Tibial nerve (tissue), 4 donors: ENCODE results near the gene LRRC61. TPM values are rescaled to one million over a fixed set of nuclear protein-coding genes. Genes with fewer than 3 reads are reported as not detected.
"Not testable (repeated sequence)": the region's sequence is repeated elsewhere in the genome, so short reads cannot be mapped to it uniquely, and the experiment has no call there.

Source experiments
- DNase-seq, 2 donors: peaks; one replicate each; pipeline ENCODE4 v3.0.0-alpha.2; 2019; ENCODE audit warnings: low spot score in 2 of 2
- H3K27ac ChIP-seq, 4 donors: fragments of 200-600 bp; sonication (generic) in 3 of 4; one replicate each; pipeline ENCODE4 v1.5.1; 2017 to 2019; ENCODE audit warnings: mild to moderate bottlenecking in 1 of 4
- H3K27me3 ChIP-seq, 2 donors: fragments of 200-600 bp; sonication (generic) in 1 of 2; one replicate each; pipeline versions ENCODE4 v1.5.1 to v1.6.0; 2017 to 2019
- H3K36me3 ChIP-seq, 3 donors: fragments of 200-600 bp; sonication (generic); one replicate each; pipeline ENCODE4 v1.5.1; 2018 to 2019
- H3K4me1 ChIP-seq, 4 donors: fragments of 200-600 bp; sonication (generic) in 3 of 4; one replicate each; pipeline ENCODE4 v1.5.1; 2017 to 2019
- H3K4me3 ChIP-seq, 4 donors: fragments of 200-600 bp; sonication (generic) in 3 of 4; one replicate each; pipeline ENCODE4 v1.5.1; 2017 to 2019; ENCODE audit warnings: mild to moderate bottlenecking in 1 of 4, moderate library complexity in 1 of 4
- H3K9me3 ChIP-seq, 4 donors: fragments of 200-600 bp; sonication (generic) in 3 of 4; one replicate each; pipeline ENCODE4 v1.5.1; 2017 to 2019
- CTCF ChIP-seq, 5 experiments: fragments of 200-600 bp in 3 of 5; fragments of 450-650 bp in 2 of 5; sonication (generic) in 3 of 5; IDR thresholded peaks; one replicate each; pipeline ENCODE4 v1.5.1; 2016 to 2019; ENCODE audit warnings: antibody characterized with exemption in 5 of 5, mild to moderate bottlenecking in 3 of 5, moderate library complexity in 2 of 5
- EP300 ChIP-seq, 2 donors: sonication (generic); formaldehyde crosslinking; IDR thresholded peaks; one replicate each; pipeline ENCODE4 v1.6.1; 2017; ENCODE audit warnings: antibody characterized with exemption in 2 of 2, mild to moderate bottlenecking in 1 of 2
- POLR2A ChIP-seq, 2 donors: fragments of 450-650 bp; IDR thresholded peaks; one replicate each; pipeline ENCODE4 v1.6.1; 2017; ENCODE audit warnings: antibody characterized with exemption in 2 of 2, mild to moderate bottlenecking in 2 of 2, moderate library complexity in 2 of 2
- WGBS, 2 donors: methylation state at CpG; one replicate each; pipeline ENCODE4 v1.1.5; 2018; 5-methylcytosine and 5-hydroxymethylcytosine counted together
- total RNA-seq, 4 donors: library from RNA; depleted of rRNA; stranded (reverse); fragments of >200 nt; gene quantifications; one replicate each; pipeline ENCODE4 v1.1.0, GENCODE V29; 2016

LRRC61 gene
- total RNA-seq, 4 donors from 2014 or later = 7.9 to 19.3 (median 9.6) TPM

- H3K36me3 ChIP-seq, H3K27ac ChIP-seq, H3K4me1 ChIP-seq, H3K27me3 ChIP-seq, H3K9me3 ChIP-seq, H3K4me3 ChIP-seq, DNase-seq: not testable (repeated sequence)
- WGBS, 2 donors = 88% methylated on average over 5 of the region's 5 CpGs
These were observed 16.8 kb upstream of the LRRC61 start for GRCh38 chr7:150306377-150306776.

GRCh38 chr7:150307129-150307528, 16.0 kb upstream of the LRRC61 start:
- DNase-seq = no peak
- H3K36me3 ChIP-seq = no peaks in the 10 kb centered on the region
- no peak overlapping the region for H3K4me3 ChIP-seq
- 75 to 81% methylated on average over 3 of the region's 3 CpGs for whole genome bisulfite sequencing, 2 donors
- H3K27ac ChIP-seq = no peak overlapping the region
- H3K4me1 ChIP-seq = no peaks in the 10 kb centered on the region
- H3K9me3 ChIP-seq = no peaks in the 10 kb centered on the region
- TF ChIP-seq EP300 (IDR thresholded peaks at IDR 0.05) (no peak), POLR2A (IDR thresholded peaks at IDR 0.05) (no peak), CTCF (IDR thresholded peaks at IDR 0.05) (no peak)
- no peaks in the 10 kb centered on the region for H3K27me3 ChIP-seq

- Histone ChIP-seq H3K9me3 (no peaks in the 10 kb centered on the region), H3K4me3 (no peak overlapping the region), H3K27me3 (no peaks in the 10 kb centered on the region), H3K4me1 (no peaks in the 10 kb centered on the region), H3K36me3 (no peaks in the 10 kb centered on the region), H3K27ac (no peak overlapping the region)
- no peak for DNase-seq
- WGBS, 2 donors = 91% methylated on average over 9 of the region's 9 CpGs
- TF ChIP-seq EP300 (IDR thresholded peaks at IDR 0.05) (no peak), POLR2A (IDR thresholded peaks at IDR 0.05) (no peak), CTCF (IDR thresholded peaks at IDR 0.05) (no peak)
These were observed 15.3 kb upstream of the LRRC61 start for GRCh38 chr7:150307904-150308303.

GRCh38 chr7:150308575-150308974, 14.6 kb upstream of the LRRC61 start:
- no peaks in the 10 kb centered on the region for H3K27me3 ChIP-seq
- no peak overlapping the region for H3K27ac ChIP-seq
- no peaks in the 10 kb centered on the region for H3K9me3 ChIP-seq
- H3K4me3 ChIP-seq = no peak overlapping the region
- no peaks in the 10 kb centered on the region for H3K4me1 ChIP-seq
- TF ChIP-seq CTCF (IDR thresholded peaks at IDR 0.05) (no peak), EP300 (IDR thresholded peaks at IDR 0.05) (no peak), POLR2A (IDR thresholded peaks at IDR 0.05) (no peak)
- DNase-seq = no peak
- no peaks in the 10 kb centered on the region for H3K36me3 ChIP-seq

- no peaks in the 10 kb centered on the region for H3K36me3 ChIP-seq
- no peak for TF ChIP-seq POLR2A (IDR thresholded peaks at IDR 0.05)
- TF ChIP-seq EP300 (IDR thresholded peaks at IDR 0.05) = no peak
- no peak for TF ChIP-seq CTCF (IDR thresholded peaks at IDR 0.05)
- H3K27ac ChIP-seq = no peak overlapping the region
- no peak overlapping the region for H3K4me3 ChIP-seq
- no peak for DNase-seq
- no peaks in the 10 kb centered on the region for H3K9me3 ChIP-seq
- no peaks in the 10 kb centered on the region for H3K27me3 ChIP-seq
- 87 to 89% methylated on average over 4 of the region's 4 CpGs for WGBS, 2 donors
- H3K4me1 ChIP-seq = no peaks in the 10 kb centered on the region
These were observed 12.0 kb upstream of the LRRC61 start for GRCh38 chr7:150311146-150311545.

GRCh38 chr7:150311711-150312110, 11.4 kb upstream of the LRRC61 start:
- Histone ChIP-seq H3K9me3 (no peaks in the 10 kb centered on the region), H3K27me3 (no peaks in the 10 kb centered on the region), H3K4me1 (no peaks in the 10 kb centered on the region), H3K4me3 (no peak overlapping the region), H3K36me3 (no peaks in the 10 kb centered on the region), H3K27ac (no peak overlapping the region)
- DNase-seq = no peak
- 53% methylated on average over 5 of the region's 5 CpGs for WGBS, 2 donors
- no peak for TF ChIP-seq EP300 (IDR thresholded peaks at IDR 0.05)
- TF ChIP-seq CTCF (IDR thresholded peaks at IDR 0.05) = no peak
- TF ChIP-seq POLR2A (IDR thresholded peaks at IDR 0.05) = no peak

- H3K4me1 ChIP-seq, DNase-seq, H3K27me3 ChIP-seq, H3K9me3 ChIP-seq, H3K4me3 ChIP-seq, H3K27ac ChIP-seq, H3K36me3 ChIP-seq: not testable (repeated sequence)
- WGBS, 2 donors = 80 to 85% methylated on average over 7 of the region's 7 CpGs
These were observed 10.3 kb upstream of the LRRC61 start for GRCh38 chr7:150312649-150313366.
